GM12801 (cell line): ENCODE measurements around the gene SYT9.

Source experiments
- CTCF ChIP-seq: IDR thresholded peaks from one replicate; pipeline ENCODE4 v1.5.1; 2011; ENCODE audit warnings: control low read depth; ENCODE audit not compliant: insufficient read length; ENCODE audit errors: extremely low read depth

The SYT9 gene

GRCh38 chr11:7254731-7255291 lies 3.1 kb downstream of the SYT9 start:
- no peak for TF ChIP-seq CTCF

- TF ChIP-seq CTCF, result no peak
Observed at GRCh38 chr11:7256943-7257342, 5.2 kb downstream of the SYT9 start.

GRCh38 chr11:7257724-7258123 lies 6.0 kb downstream of the SYT9 start:
- no peak for TF ChIP-seq CTCF

- TF ChIP-seq CTCF, result no peak
Observed at GRCh38 chr11:7261578-7261977, 9.9 kb downstream of the SYT9 start.

GRCh38 chr11:7262672-7263071 lies 11.0 kb downstream of the SYT9 start:
- no peak for TF ChIP-seq CTCF

- TF ChIP-seq CTCF, result no peak
Observed at GRCh38 chr11:7263842-7264241, 12.1 kb downstream of the SYT9 start.

GRCh38 chr11:7268758-7269157 lies 17.1 kb downstream of the SYT9 start:
- TF ChIP-seq CTCF, result no peak
